Activated CD8-positive, alpha-beta memory T cell treated with anti-CD3 and anti-CD28 coated beads for 48 hours (primary cell): ENCODE results near the gene DENND5B.
"Not testable (repeated sequence)": the region's sequence is repeated elsewhere in the genome, so short reads cannot be mapped to it uniquely, and the experiment has no call there.

Experiments used
- DNase-seq, 3 experiments: peaks; one replicate each; pipeline ENCODE4 v3.0.0-alpha.2; 2020; ENCODE audit warnings: low read depth in 2 of 3, low spot score in 2 of 3

DENND5B gene

DNA sequence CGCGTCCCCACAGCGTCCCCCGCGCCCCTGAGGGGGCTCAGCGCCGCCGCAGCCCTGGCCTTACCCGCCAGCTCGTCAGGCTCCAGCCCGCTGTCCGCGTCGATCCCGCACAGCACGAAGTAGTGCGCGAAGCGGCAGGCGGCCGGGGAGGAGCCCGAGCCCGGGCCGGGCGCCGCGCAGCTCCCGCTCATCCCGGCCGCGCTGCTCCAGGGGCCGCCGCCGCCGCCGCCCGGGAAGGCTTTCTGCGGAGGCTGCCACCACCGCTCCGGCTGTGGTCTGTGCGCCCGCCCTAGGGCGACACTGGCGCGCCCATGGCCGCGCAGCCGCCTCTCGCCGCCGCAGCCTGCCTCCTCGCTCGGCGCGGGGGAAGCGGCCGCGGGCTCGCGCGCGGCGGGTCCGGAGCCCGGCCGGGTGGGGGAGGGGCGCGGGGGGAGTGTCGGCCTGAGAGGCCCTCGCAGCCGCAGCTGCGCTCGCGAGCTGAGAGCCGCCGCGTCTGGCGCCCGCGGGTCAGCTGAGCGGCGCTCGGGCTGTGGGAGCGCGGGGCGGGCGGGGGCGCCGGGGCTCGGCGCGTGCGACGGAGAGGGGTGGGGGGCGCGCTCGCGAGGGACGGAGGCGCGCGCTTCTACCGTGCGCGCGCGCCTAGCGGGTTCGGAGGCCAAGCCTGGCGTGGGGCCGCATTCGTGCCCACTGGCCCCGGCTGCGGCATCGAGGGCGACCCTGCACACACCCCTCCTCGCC, at the start of gene DENND5B:
Gene DENND5B (minus strand): TSS at position 495 of the 738 bp plus-strand sequence. CDS start 304 bp downstream, at position 191.
- peak in 1 of 3 experiments; percentile 5 for DNase-seq

DNA sequence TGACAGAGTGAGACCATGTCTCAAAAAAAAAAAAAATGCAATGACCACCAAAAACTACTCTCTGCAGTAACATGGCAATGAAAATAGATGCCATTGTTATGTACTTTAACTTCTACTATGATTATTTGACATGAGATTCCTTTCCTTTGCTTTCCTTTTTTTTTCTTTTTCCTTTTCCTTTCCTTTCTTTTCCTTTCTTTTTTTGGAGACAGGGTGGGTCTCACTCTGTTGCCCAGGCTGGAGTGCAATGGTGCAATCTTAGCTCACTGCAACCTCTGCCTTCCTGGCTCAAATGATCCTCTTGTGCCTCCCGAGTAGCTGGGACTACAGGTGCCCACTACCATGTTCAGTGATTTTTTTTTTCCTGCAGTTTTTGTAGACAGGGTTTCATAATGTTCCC, 43.7 kb upstream of the DENND5B start:
- no peak for DNase-seq

DNA sequence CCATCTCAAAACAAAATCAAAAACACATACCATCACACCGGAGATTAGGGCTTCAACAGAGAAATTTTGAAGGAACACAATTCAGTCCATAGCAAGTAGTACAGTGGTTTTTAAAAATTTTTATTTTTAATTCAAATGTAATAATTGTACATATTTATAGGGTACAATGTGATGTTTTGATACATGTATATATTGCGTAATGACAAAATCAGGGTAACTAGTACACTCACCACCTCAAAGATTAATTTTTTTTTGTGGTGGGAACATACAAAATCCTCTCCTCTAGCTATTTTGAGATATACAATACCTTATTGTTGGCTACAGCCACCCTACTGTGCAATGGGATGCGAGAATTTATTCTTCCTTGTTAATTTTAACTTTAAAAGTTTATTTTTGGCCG, 42.5 kb upstream of the DENND5B start:
- no peak for DNase-seq

DNA sequence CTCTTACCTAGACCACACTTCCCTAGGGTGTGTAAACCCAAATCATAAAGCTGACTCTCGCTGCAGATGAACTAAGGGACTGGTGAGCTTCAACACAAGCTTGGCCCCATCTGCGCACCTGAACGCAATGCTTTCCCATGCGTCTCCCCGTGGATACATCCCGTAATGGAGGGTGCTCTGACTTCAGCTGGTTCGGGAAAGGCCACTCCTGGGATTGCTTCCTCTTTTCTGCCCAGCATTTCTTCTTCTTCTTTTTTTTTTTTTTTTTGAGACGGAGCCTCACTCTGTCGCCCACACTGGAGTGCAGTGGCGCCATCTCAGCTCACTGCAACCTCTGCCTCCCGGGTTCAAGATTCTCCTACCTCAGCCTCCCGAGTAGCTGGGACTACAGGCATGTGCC, 40.9 kb upstream of the DENND5B start:
- DNase-seq = no peak

DNA sequence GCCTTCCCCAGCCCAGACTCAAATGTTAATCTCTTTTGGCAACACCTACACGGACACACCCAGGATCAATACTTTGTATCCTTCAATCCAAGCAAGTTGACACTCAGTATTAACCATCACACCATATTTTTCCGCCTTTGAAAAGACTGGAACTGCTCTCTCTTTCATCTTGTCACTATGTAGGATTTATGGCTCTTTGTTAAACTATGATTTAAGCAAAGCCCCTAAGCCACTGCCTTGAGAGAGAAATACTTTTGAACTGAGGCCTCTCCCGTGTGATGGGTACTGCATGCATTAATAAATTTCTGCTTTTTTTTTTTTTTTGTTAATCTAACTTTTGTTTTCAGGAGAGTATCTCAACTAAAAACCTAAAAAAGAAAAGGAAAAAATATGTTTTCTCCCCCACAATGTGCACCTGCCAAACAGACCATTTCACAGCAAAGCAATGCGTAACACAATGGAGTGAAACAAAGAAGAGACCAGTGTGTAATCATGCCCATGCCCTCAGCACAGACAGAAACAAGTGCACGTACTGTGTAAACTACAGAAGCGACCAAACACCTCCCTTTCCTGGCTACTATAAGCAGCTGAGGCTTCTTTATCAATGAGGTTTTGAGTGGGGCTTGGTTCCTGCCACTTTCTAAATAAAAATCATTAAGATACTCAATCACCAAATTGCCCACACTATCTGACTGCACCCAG, 40.2 kb upstream of the DENND5B start:
- DNase-seq = no peak

DNA sequence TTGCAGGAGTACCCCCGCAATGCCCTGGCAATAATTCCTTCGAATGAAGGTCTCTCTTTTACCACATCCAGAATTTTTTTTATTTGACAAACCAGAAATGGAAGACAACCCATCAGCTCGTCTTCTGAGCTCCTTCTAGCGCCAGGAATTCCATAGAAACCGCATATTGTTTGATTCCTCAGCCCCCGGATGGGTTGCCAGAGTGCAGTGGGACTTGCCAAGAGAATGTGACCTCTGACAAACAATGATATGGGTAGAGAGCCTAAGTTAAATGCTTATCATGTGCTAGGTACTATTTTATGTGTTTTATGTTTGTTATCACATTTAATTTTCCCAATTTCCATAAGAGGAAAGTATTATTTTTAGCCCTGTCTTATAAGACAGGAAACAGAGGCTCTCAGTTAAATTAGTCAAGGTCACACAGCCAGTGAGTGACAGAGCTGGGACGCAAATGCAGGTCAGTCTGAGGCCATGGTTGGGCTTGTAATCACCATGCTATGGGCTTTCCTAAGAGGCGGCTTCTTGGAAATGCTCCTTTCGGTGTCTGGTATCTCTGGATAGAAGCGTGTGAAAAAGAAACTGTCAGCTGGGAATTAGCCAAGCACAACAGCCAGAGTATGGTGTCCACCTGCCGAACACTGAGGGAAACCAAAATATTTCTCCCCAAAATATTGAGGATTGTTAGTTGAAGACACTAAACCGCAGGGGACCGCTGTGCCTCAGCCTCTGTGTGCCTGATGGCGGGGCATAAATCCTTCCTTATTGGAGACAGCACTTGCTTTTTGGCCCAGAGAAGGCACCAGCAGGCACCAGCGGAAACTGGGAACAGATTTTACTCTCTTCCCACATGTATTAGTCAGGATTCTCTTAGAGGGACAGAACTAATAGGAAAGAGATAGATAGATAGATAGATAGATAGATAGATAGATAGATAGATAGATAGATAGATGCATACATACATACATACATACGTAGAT, 39.1 kb upstream of the DENND5B start:
- no peak for DNase-seq

DNA sequence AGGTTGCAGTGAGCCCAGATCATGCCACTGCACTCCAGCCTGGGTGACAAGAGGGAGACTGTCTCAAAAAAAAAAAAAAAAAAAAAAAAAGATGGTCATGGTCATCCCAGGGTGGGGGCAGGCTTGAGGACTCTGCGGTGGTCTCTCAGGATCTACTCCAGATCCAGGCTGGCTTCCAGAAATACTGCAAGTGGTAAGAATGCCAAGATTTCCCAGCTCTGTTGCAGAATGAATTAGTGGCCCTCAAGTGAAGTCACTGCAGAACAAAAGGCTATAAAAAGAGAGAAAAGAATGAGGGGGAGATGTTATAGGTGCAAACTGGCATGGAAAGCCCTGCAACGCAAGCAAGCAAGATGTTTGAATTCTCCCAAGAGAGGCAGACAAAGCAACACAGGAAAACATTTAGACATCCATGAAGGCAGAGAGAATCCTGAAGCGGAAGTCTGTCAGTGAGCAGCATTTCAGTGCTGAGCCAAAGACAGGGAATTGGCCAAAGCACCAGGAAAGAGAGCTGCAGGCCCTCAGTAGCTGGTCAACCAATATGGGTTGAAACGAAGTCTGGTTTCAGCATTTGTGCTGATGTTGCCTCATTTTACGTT, 36.6 kb upstream of the DENND5B start:
- DNase-seq = no peak

DNA sequence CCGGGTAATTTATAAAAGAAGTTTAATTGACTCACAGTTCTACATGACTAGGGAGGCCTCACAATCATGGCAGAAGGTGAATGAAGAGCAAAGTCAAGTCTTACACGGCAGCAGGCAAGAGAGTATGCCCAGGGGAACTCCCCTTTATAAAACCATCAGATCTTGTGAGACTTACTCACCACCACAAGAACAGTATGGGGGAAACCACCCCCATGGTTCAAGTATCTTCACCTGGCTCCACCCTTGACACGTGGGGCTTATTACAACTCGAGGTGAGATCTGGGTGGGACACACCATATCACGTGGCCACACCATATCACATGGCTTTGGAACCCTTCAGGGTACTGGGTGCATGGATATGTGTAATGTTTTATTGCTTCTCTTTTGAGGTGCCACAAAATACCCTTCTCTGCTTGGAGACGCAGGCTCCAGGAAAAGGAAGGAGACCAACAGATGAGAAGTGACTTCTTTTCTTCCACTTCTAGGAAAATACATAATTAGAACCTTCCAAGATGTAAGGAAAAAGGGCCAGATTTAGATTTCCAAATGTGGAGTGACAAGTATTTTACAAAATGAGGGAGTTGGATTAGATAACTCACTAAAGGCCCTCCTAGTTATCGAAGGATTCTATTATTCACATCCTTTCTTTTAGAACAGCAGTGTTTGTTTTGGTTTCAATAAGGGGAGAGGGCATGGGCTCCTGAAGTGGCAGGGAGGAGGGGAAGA, 35.5 kb upstream of the DENND5B start:
- no peak for DNase-seq

DNA sequence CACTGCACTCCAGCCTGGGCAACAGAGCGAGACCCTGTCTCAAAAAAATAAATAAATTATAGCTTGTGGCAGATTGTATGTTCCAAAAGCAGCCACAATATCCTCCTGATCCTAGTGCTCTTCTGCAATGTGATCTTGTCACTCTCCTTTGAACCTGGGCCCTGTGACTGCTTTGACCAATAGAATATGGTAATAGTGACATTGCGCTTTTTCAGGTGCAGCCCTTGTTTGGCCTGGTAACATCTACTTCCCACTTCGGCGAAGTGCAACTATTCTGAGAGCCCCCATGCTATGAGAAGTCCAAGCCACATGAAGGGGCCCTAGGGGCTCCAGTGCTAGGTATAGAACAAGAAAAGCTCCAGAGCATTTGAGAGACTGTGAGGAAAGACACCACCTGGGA, 31.1 kb upstream of the DENND5B start:
- no peak for DNase-seq

DNA sequence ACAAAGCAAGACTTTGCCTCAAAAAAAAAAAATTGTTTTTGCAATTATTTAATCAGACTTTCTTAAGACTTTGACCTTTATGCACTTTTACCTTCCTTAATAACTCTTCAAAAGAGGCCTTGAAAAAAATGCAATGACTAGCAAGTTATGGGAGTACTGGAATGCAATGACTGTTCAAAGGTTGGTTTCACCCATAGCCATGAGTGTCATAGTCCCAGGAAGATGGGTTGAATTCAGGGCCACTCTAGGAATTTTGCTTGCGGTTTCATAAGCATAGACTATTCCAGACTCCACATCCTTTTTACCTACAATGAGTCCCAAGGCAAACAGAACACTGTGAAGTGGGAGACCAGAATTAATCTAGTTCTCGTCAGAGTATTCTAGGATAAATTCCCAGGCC, 29.4 kb upstream of the DENND5B start:
- DNase-seq = no peak

DNA sequence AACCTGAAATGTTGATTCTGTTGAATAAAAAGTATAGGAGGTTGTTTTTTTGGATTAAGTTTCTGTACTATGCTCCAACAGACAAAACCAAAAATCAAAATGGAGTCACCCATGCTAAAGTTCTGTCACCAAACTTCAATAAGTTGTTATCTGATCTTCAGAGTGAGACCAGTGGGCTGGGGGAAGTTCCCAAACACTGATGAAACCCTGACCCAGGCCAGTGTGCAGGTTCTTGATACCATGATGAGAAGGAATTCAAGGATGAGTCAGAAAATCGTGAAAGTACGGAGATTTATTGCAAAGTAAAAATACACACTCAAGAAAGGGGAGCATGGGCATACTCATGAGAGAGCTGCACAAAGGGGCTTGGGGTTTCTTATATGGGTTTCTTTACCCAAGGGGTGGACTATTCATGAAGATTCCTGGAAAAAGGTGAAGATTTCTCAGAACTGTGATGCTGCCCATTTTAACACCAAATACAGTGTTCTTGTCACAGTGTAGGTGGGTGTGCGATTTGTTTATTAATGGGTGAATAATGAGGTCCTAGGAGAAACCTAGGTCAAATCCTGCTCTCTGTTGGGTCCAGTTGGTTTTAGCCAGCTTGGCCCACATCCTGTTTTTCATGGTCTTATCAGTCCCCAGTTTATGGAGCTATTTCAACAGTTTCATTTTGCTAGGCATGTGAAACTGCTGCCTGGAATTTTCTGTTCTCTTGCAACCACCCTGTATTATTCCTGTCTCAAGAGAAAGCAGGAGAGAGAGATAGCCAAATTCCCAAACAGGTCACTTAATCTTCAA, 27.5 kb upstream of the DENND5B start:
- DNase-seq = no peak

DNA sequence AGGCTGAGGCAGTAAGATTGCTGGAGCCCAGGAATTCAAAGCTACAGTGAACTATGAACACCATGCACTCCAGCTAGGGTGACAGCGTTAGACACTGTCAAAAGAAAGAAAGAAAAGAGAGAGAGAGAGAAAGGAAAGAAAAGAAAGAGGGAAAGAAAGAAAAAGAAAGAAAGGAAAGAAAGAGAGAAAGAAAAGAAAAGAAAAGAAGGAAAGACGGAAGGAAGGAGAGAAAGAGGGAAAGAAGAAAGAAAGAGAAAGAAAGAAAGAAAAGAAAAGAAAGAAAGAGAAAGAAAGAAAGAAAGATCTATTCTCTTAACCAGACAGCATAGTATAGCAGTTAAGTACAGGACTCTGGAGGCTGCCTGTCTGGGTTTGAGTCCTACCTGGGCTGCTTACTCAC, 21.9 kb upstream of the DENND5B start:
- DNase-seq = no peak

DNA sequence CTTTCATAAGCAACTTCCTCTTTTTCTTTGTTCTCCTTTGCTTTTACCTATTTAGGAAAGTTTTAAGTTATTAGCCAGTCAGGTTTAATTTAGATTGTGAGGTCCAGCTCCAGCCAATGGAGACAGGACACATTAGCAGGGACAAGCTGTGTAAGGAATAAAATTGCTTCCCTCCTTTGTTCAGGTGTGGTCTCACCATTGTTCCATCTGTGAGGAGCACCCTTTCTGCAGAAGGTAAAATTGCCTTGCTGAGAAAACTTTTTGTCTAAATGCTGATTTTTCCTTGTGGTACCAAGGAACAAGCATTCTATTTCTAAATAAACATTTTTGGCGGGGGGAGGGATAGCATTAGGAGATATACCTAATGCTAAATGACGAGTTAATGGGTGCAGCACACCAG, 17.4 kb upstream of the DENND5B start:
- not testable (repeated sequence) for DNase-seq

DNA sequence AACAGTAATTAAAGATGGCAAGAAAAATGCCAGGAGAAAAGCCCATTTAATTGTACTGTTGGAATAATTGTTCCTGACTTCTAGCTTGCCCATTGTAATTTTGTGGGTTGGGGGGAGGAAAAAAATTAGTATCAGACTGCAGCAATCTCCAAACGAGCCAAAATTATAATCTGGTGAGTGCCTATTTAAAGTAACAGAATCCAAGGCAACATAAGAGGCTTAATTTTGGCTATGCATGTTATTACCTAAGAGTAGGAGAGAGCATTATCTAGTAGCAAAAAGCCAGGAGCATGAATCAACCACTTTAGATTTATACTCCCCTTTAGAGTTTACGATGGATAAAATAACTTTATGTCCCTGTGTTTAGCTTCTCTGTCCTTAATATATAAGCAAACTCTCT, 14.6 kb upstream of the DENND5B start:
- DNase-seq = no peak

DNA sequence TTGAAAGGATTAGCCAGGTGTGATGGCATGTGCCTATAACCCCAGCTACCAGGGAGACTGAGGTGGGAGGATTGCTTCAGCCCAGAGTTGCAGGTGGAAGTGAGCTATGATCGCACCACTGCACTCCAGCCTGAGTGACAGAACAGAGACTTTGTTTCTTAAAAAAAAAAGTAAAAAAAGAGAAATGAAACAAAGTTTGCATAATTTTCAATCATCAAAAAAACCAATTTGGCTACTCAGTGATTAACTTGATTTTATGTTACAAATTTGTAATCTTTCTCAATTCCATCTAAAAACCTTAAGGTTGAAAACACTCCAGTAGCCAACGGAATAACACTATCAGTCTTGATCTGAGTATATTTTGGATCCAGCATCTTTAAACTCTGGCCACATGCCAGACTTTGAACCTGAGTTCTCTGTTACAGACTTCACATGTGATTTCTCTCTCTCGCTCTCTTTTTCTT, 12.6 kb upstream of the DENND5B start:
- no peak for DNase-seq

DNA sequence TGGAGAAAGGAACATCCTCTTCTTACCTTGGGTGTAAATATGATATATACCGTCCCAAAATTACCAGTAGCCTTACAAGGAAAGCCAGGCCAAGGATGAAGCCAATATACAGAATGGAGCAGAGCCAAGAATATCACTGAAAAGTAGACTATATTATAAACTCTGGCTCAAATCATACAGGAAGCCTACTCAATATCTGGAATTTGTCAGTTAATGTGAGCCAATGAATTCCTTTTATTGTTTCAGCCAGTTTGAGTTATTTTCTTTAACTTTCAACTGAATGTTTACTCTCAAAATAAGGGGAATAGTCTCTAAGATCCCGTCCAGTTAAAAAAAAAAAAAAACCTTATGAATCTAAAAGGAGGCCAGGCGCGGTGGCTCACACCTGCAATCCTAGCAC, 9.8 kb upstream of the DENND5B start:
- DNase-seq = no peak

DNA sequence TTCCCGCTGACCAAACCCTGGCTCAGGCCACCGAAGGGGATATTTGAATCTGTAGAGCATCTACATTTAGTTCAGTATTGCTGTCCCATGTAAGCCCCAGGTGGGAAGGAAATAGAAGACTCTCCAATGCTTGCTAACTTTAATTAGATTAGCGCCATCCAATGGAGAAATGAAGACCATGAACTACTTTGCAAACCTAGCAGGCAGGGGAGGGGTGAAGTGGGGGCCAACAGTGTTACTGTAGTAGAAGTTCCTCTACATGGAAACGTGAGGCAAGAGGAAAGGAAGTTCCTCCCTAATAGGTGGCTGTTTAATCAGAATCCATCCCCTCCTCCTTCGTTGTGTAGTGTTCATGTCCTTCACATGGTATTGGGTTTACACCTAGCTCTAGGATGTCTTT, 9.3 kb upstream of the DENND5B start:
- DNase-seq = no peak

DNA sequence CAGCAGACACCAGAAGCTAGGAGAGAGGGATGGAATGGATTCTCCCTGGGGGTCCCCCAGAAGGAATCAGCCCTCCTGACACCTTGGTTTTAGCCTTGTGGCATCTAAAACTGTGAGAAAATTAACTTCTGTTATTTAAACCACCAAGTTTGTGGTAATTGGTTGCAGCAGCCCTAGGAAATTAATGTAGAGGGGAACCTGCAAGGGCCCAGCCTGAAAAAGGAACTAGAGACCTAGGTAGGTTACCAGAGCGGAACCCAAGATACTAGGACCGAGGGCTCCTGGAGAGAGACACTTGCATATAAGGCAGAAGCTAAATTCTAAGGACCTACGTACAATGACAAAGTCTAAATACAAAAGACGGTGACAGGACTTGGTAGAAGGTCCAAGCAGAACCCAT, 8.1 kb upstream of the DENND5B start:
- DNase-seq = no peak

DNA sequence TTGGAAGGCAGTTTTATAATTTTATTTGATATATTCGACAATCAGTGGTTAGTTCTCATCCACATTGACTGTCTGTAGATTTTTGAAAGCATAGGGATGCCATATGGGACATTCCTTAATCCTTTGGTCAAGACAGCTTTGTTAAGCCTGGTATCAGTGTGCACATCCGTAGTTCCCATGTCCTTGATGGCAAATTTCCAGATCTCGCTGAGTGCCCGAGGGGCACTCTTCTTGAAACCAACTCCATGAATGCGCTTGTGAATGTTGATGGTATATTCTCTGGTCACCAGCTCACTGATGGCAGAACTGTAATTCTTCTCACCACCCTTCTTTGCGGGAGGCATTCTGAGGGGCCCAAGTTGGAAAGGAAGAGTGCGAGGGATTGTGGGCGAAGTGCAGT, 6.1 kb upstream of the DENND5B start:
- no peak for DNase-seq

DNA sequence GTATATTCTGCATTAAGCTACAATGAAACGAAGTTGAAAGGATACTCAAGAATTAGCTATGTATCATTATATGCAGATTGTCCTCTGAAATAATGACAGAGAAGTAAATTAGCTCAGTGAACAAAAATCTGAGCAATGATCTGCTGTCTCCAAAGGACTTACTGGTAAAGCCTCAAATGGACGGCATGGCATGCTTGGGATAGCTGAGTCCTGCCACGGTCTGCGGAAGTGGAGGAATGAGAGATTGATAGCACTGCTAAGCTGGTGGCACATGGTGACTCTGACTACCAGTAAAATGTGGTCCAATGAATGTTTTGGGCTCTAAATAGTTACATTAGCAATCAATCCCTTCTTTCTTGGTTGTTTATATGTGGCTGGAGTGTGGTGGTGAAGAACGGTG, 3.7 kb upstream of the DENND5B start:
- no peak for DNase-seq
